Activated T-helper 1 cell treated with anti-CD3 and anti-CD28 coated beads, Interleukin-2, amount 50 U/mL, for 16 hours (primary cell): ENCODE data around the gene FA2H.
"Not testable (repeated sequence)": the region's sequence is repeated elsewhere in the genome, so short reads cannot be mapped to it uniquely, and the experiment has no call there.

ENCODE experiments used
- DNase-seq, 2 donors: peaks; one replicate each; pipeline ENCODE4 v3.0.0-alpha.2; 2020; ENCODE audit warnings: low read depth in 1 of 2, low spot score in 1 of 2

The FA2H gene

GRCh38 chr16:74770831-74771526, 3.6 kb downstream of the FA2H start:
- no peak for DNase-seq

- DNase-seq = no peak
Observed at GRCh38 chr16:74769586-74770190, 4.9 kb downstream of the FA2H start.

GRCh38 chr16:74768239-74768638, 6.4 kb downstream of the FA2H start:
- no peak for DNase-seq

GRCh38 chr16:74767749-74768148, 6.9 kb downstream of the FA2H start:
- DNase-seq = no peak

- no peak for DNase-seq
Observed at GRCh38 chr16:74766729-74767128, 7.9 kb downstream of the FA2H start.

GRCh38 chr16:74764184-74764583, 10.4 kb downstream of the FA2H start:
- DNase-seq = not testable (repeated sequence)

- DNase-seq = no peak
Observed at GRCh38 chr16:74761665-74762064, 13.0 kb downstream of the FA2H start.

- DNase-seq = no peak
Observed at GRCh38 chr16:74760007-74760767, 14.4 kb downstream of the FA2H start.

- no peak for DNase-seq
Observed at GRCh38 chr16:74759564-74759963, 15.1 kb downstream of the FA2H start.

- no peak for DNase-seq
Observed at GRCh38 chr16:74758801-74759200, 15.8 kb downstream of the FA2H start.

GRCh38 chr16:74757349-74757748, 17.3 kb downstream of the FA2H start:
- DNase-seq = no peak

- DNase-seq = no peak
Observed at GRCh38 chr16:74756203-74756602, 18.4 kb downstream of the FA2H start.

GRCh38 chr16:74753180-74753579, 21.4 kb downstream of the FA2H start:
- DNase-seq = no peak

- DNase-seq = no peak
Observed at GRCh38 chr16:74752756-74753155, 21.9 kb downstream of the FA2H start.

- no peak for DNase-seq
Observed at GRCh38 chr16:74752258-74752657, 22.4 kb downstream of the FA2H start.

GRCh38 chr16:74751658-74752057, 23.0 kb downstream of the FA2H start:
- no peak for DNase-seq

GRCh38 chr16:74749291-74750055, 25.1 kb downstream of the FA2H start:
- no peak for DNase-seq

GRCh38 chr16:74748616-74749026, 26.0 kb downstream of the FA2H start:
- DNase-seq = no peak

- no peak for DNase-seq
Observed at GRCh38 chr16:74747716-74748615, 26.7 kb downstream of the FA2H start.

GRCh38 chr16:74745926-74746325, 28.7 kb downstream of the FA2H start:
- no peak for DNase-seq
